Measurements from ENCODE around the gene FAM167B.

The FAM167B gene

GRCh38 chr1:32216566-32216965, 30.5 kb upstream of the FAM167B start:
- H3K4me3 ChIP-seq (ENCODE audit: low read length): no peak overlapping the region
- DNase-seq (ENCODE audit: low read depth): no peak
- no peak for TF ChIP-seq CTCF (conservative IDR thresholded peaks at IDR 0.05; ENCODE audit: low read length)

- TF ChIP-seq CTCF (conservative IDR thresholded peaks at IDR 0.05; ENCODE audit: low read length): peak; percentile 15; the same call in 1 of the 2 replicates
- DNase-seq (ENCODE audit: low read depth): peak; percentile 92
- no peak overlapping the region for H3K4me3 ChIP-seq (ENCODE audit: low read length)
Measured at GRCh38 chr1:32219022-32219421, 28.0 kb upstream of the FAM167B start.

- DNase-seq (ENCODE audit: low read depth): no peak
- H3K4me3 ChIP-seq (ENCODE audit: low read length): peak overlapping the region; percentile 96
- no peak for TF ChIP-seq CTCF (conservative IDR thresholded peaks at IDR 0.05; ENCODE audit: low read length)
Measured at GRCh38 chr1:32220746-32221580, 26.1 kb upstream of the FAM167B start.

GRCh38 chr1:32221581-32221979, 25.4 kb upstream of the FAM167B start:
- peak overlapping the region; percentile 96 for H3K4me3 ChIP-seq (ENCODE audit: low read length)
- TF ChIP-seq CTCF (conservative IDR thresholded peaks at IDR 0.05; ENCODE audit: low read length): no peak
- DNase-seq (ENCODE audit: low read depth): no peak

- peak within 1 kb of the TSS; percentile 96 for H3K4me3 ChIP-seq (ENCODE audit: low read length)
- no peak for TF ChIP-seq CTCF (conservative IDR thresholded peaks at IDR 0.05; ENCODE audit: low read length)
- peak; percentile 91 for DNase-seq (ENCODE audit: low read depth)
Measured at GRCh38 chr1:32221980-32222755, 24.9 kb upstream of the FAM167B start, which contains the start of the genes EIF3I and TMEM234. Gene EIF3I, plus strand, starts transcription at chr1:32222407. Its CDS starts 35 bp downstream, at chr1:32222442. Gene TMEM234, minus strand, starts transcription at chr1:32222353. Its CDS starts 31 bp downstream, at chr1:32222322.

- H3K4me3 ChIP-seq (ENCODE audit: low read length): peak overlapping the region; percentile 7; the same call in 1 of the 2 replicates
- no peak for DNase-seq (ENCODE audit: low read depth)
- no peak for TF ChIP-seq CTCF (conservative IDR thresholded peaks at IDR 0.05; ENCODE audit: low read length)
Measured at GRCh38 chr1:32223683-32224082, 23.3 kb upstream of the FAM167B start.
